Skeletal muscle satellite cell (primary cell): ENCODE measurements around the gene EXTL2.

Experiments used
- H3K27me3 ChIP-seq: 2 replicates; pipeline ENCODE4 v1.7.0; 2013; ENCODE audit warnings: low read length; ENCODE audit not compliant: control insufficient read depth, insufficient read depth
- H3K36me3 ChIP-seq: 2 replicates; pipeline ENCODE4 v1.7.0; 2013; ENCODE audit warnings: mild to moderate bottlenecking, control low read depth, low read length; ENCODE audit not compliant: insufficient read depth
- H3K4me1 ChIP-seq: 2 replicates; pipeline ENCODE4 v1.7.0; 2013; ENCODE audit warnings: low read length; ENCODE audit not compliant: control insufficient read depth, insufficient read depth
- H3K4me2 ChIP-seq: 2 replicates; pipeline ENCODE4 v1.7.0; 2013; ENCODE audit warnings: mild to moderate bottlenecking, low read length
- H3K4me3 ChIP-seq: 2 replicates; pipeline ENCODE4 v1.7.0; 2013; ENCODE audit warnings: low read length
- H3K9ac ChIP-seq: 2 replicates; pipeline ENCODE4 v1.7.0; 2013; ENCODE audit warnings: mild to moderate bottlenecking, low read depth, low read length, moderate library complexity
- H3K9me3 ChIP-seq: replicated peaks from 2 replicates; pipeline ENCODE4 v1.7.0; 2013; ENCODE audit warnings: mild to moderate bottlenecking, control low read depth, low read length

The EXTL2 gene

GRCh38 chr1:100927276-100927675, 32.6 kb upstream of the EXTL2 start:
- H3K4me1 ChIP-seq: peaks cover 5% of the 10 kb centered on the region
- H3K9ac ChIP-seq: no peak overlapping the region
- H3K27me3 ChIP-seq: no peaks in the 10 kb centered on the region
- no peak overlapping the region for H3K4me2 ChIP-seq
- no peak overlapping the region for H3K4me3 ChIP-seq
- no peaks in the 10 kb centered on the region for H3K9me3 ChIP-seq
- peaks cover 45% of the 10 kb centered on the region for H3K36me3 ChIP-seq

- Histone ChIP-seq H3K9me3 (no peaks in the 10 kb centered on the region), H3K4me2 (no peak overlapping the region), H3K4me3 (no peak overlapping the region), H3K9ac (no peak overlapping the region), H3K4me1 (peaks cover 5% of the 10 kb centered on the region), H3K36me3 (peaks cover 47% of the 10 kb centered on the region), H3K27me3 (no peaks in the 10 kb centered on the region)
Measured at GRCh38 chr1:100926240-100926639, 31.6 kb upstream of the EXTL2 start.

GRCh38 chr1:100924991-100925390, 30.3 kb upstream of the EXTL2 start:
- peaks cover 42% of the 10 kb centered on the region for H3K36me3 ChIP-seq
- no peaks in the 10 kb centered on the region for H3K9me3 ChIP-seq
- no peak overlapping the region for H3K4me3 ChIP-seq
- peaks cover 5% of the 10 kb centered on the region for H3K4me1 ChIP-seq
- H3K9ac ChIP-seq: no peak overlapping the region
- no peak overlapping the region for H3K4me2 ChIP-seq
- H3K27me3 ChIP-seq: no peaks in the 10 kb centered on the region

GRCh38 chr1:100924212-100924611, 29.6 kb upstream of the EXTL2 start:
- Histone ChIP-seq H3K4me3 (no peak overlapping the region), H3K9me3 (no peaks in the 10 kb centered on the region), H3K36me3 (peaks cover 42% of the 10 kb centered on the region), H3K9ac (no peak overlapping the region), H3K4me2 (no peak overlapping the region), H3K27me3 (no peaks in the 10 kb centered on the region), H3K4me1 (peaks cover 5% of the 10 kb centered on the region)

GRCh38 chr1:100921110-100921706, 26.6 kb upstream of the EXTL2 start:
- no peak overlapping the region for H3K4me2 ChIP-seq
- H3K36me3 ChIP-seq: peaks cover 52% of the 10 kb centered on the region

GRCh38 chr1:100912019-100912418, 17.4 kb upstream of the EXTL2 start:
- Histone ChIP-seq H3K4me1 (no peaks in the 10 kb centered on the region), H3K4me3 (no peak overlapping the region), H3K4me2 (no peak overlapping the region), H3K36me3 (peaks cover 65% of the 10 kb centered on the region), H3K27me3 (no peaks in the 10 kb centered on the region), H3K9me3 (no peaks in the 10 kb centered on the region), H3K9ac (no peak overlapping the region)

More at GRCh38 chr1:100921110-100921706, 26.6 kb upstream of the EXTL2 start:
- Histone ChIP-seq H3K4me1 (peaks cover 5% of the 10 kb centered on the region), H3K9ac (no peak overlapping the region), H3K4me3 (no peak overlapping the region), H3K9me3 (no peaks in the 10 kb centered on the region), H3K27me3 (no peaks in the 10 kb centered on the region)

- Histone ChIP-seq H3K36me3 (peaks cover 74% of the 10 kb centered on the region), H3K9ac (no peak overlapping the region), H3K4me1 (no peaks in the 10 kb centered on the region), H3K9me3 (no peaks in the 10 kb centered on the region), H3K27me3 (no peaks in the 10 kb centered on the region), H3K4me3 (no peak overlapping the region), H3K4me2 (no peak overlapping the region)
Measured at GRCh38 chr1:100909018-100909417, 14.4 kb upstream of the EXTL2 start.

- H3K4me3 ChIP-seq: no peak overlapping the region
- H3K36me3 ChIP-seq: peaks cover 76% of the 10 kb centered on the region
- H3K9ac ChIP-seq: no peak overlapping the region
- H3K9me3 ChIP-seq: no peaks in the 10 kb centered on the region
- no peaks in the 10 kb centered on the region for H3K4me1 ChIP-seq
- no peaks in the 10 kb centered on the region for H3K27me3 ChIP-seq
- H3K4me2 ChIP-seq: no peak overlapping the region
Measured at GRCh38 chr1:100907887-100908286, 13.2 kb upstream of the EXTL2 start.

- no peak overlapping the region for H3K4me3 ChIP-seq
Measured at GRCh38 chr1:100905181-100905580, 10.5 kb upstream of the EXTL2 start.

GRCh38 chr1:100904528-100904927, 9.9 kb upstream of the EXTL2 start:
- Histone ChIP-seq H3K4me1 (no peaks in the 10 kb centered on the region), H3K27me3 (no peaks in the 10 kb centered on the region), H3K4me3 (no peak overlapping the region), H3K4me2 (no peak overlapping the region), H3K9me3 (no peaks in the 10 kb centered on the region), H3K9ac (no peak overlapping the region), H3K36me3 (peaks cover 71% of the 10 kb centered on the region)

More at GRCh38 chr1:100905181-100905580, 10.5 kb upstream of the EXTL2 start:
- Histone ChIP-seq H3K27me3 (no peaks in the 10 kb centered on the region), H3K36me3 (peaks cover 70% of the 10 kb centered on the region), H3K4me1 (no peaks in the 10 kb centered on the region), H3K4me2 (no peak overlapping the region), H3K9ac (no peak overlapping the region), H3K9me3 (no peaks in the 10 kb centered on the region)

GRCh38 chr1:100903777-100904176, 9.1 kb upstream of the EXTL2 start:
- Histone ChIP-seq H3K4me2 (no peak overlapping the region), H3K36me3 (peaks cover 69% of the 10 kb centered on the region)

GRCh38 chr1:100902365-100902764, 7.7 kb upstream of the EXTL2 start:
- Histone ChIP-seq H3K9me3 (no peaks in the 10 kb centered on the region), H3K4me2 (no peak overlapping the region), H3K27me3 (no peaks in the 10 kb centered on the region), H3K9ac (no peak overlapping the region), H3K4me1 (peaks cover 9% of the 10 kb centered on the region), H3K4me3 (no peak overlapping the region), H3K36me3 (peaks cover 65% of the 10 kb centered on the region)

More at GRCh38 chr1:100903777-100904176, 9.1 kb upstream of the EXTL2 start:
- H3K9me3 ChIP-seq: no peaks in the 10 kb centered on the region
- no peak overlapping the region for H3K4me3 ChIP-seq
- no peak overlapping the region for H3K9ac ChIP-seq
- H3K27me3 ChIP-seq: no peaks in the 10 kb centered on the region
- H3K4me1 ChIP-seq: no peaks in the 10 kb centered on the region
